GM18907 (cell line): ENCODE measurements around the gene KRTAP10-5.
"Not testable (repeated sequence)": the region's sequence is repeated elsewhere in the genome, so short reads cannot be mapped to it uniquely, and the experiment has no call there.

Experiments
- ATAC-seq: cut with Tn5 transposase; IDR thresholded peaks from one replicate; pipeline ENCODE4 v1.9.1; 2021; ENCODE audit warnings: mild to moderate bottlenecking, moderate library complexity; ENCODE audit not compliant: unreplicated experiment

The KRTAP10-5 gene

GRCh38 chr21:44580231-44580821 lies at the start of gene KRTAP10-5:
TSS of gene KRTAP10-5 (minus strand) at chr21:44580604. CDS start at chr21:44580578, 26 bp downstream.
- ATAC-seq, result not testable (repeated sequence)

- no peak for ATAC-seq
Measured at GRCh38 chr21:44628707-44629391, 48.4 kb upstream of the KRTAP10-5 start.

- ATAC-seq, result not testable (repeated sequence)
Measured at GRCh38 chr21:44627831-44628233, 47.4 kb upstream of the KRTAP10-5 start.

GRCh38 chr21:44627181-44627822 lies 46.9 kb upstream of the KRTAP10-5 start:
- not testable (repeated sequence) for ATAC-seq

- ATAC-seq, result no peak
Measured at GRCh38 chr21:44626673-44627143, 46.3 kb upstream of the KRTAP10-5 start, which contains the start of gene KRTAP10-9. TSS of gene KRTAP10-9 (plus strand) at chr21:44627093. CDS start at chr21:44627172, 79 bp downstream.

- ATAC-seq, result no peak
Measured at GRCh38 chr21:44626262-44626661, 45.9 kb upstream of the KRTAP10-5 start.

- no peak for ATAC-seq
Measured at GRCh38 chr21:44625756-44626155, 45.4 kb upstream of the KRTAP10-5 start.

- ATAC-seq, result no peak
Measured at GRCh38 chr21:44623575-44623974, 43.2 kb upstream of the KRTAP10-5 start.

- no peak for ATAC-seq
Measured at GRCh38 chr21:44619886-44620285, 39.5 kb upstream of the KRTAP10-5 start.

GRCh38 chr21:44618909-44619308 lies 38.5 kb upstream of the KRTAP10-5 start:
- ATAC-seq, result no peak

- no peak for ATAC-seq
Measured at GRCh38 chr21:44618504-44618903, 38.1 kb upstream of the KRTAP10-5 start.

GRCh38 chr21:44617071-44617501 lies 36.7 kb upstream of the KRTAP10-5 start:
- no peak for ATAC-seq

- no peak for ATAC-seq
Measured at GRCh38 chr21:44616591-44616926, 36.2 kb upstream of the KRTAP10-5 start.

- ATAC-seq, result no peak
Measured at GRCh38 chr21:44615911-44616590, 35.6 kb upstream of the KRTAP10-5 start.

- no peak for ATAC-seq
Measured at GRCh38 chr21:44615466-44615865, 35.1 kb upstream of the KRTAP10-5 start.

GRCh38 chr21:44614961-44615391 lies 34.6 kb upstream of the KRTAP10-5 start:
- ATAC-seq, result no peak

- ATAC-seq, result no peak
Measured at GRCh38 chr21:44614161-44614631, 33.8 kb upstream of the KRTAP10-5 start.

GRCh38 chr21:44613386-44614155 lies 33.2 kb upstream of the KRTAP10-5 start:
- no peak for ATAC-seq

- no peak for ATAC-seq
Measured at GRCh38 chr21:44612669-44613229, 32.3 kb upstream of the KRTAP10-5 start.

GRCh38 chr21:44612029-44612486 lies 31.7 kb upstream of the KRTAP10-5 start, which contains the start of gene KRTAP10-8:
TSS of gene KRTAP10-8 (plus strand) at chr21:44612079. CDS start at chr21:44612101, 22 bp downstream.
- no peak for ATAC-seq
